NCI-H510A (cell line): Measurements from ENCODE around the gene SNAI3.

Source experiments
- DNase-seq: peaks from one replicate; lab custom pipeline; 2025; lab: John Stamatoyannopoulos, UW

The SNAI3 gene

GRCh38 chr16:88721236-88721635 lies 34.9 kb upstream of the SNAI3 start:
- DNase-seq, result no peak

- DNase-seq, result no peak
These were observed 34.2 kb upstream of the SNAI3 start for GRCh38 chr16:88720396-88720970.

- no peak for DNase-seq
These were observed 33.6 kb upstream of the SNAI3 start for GRCh38 chr16:88719933-88720296.

DNA sequence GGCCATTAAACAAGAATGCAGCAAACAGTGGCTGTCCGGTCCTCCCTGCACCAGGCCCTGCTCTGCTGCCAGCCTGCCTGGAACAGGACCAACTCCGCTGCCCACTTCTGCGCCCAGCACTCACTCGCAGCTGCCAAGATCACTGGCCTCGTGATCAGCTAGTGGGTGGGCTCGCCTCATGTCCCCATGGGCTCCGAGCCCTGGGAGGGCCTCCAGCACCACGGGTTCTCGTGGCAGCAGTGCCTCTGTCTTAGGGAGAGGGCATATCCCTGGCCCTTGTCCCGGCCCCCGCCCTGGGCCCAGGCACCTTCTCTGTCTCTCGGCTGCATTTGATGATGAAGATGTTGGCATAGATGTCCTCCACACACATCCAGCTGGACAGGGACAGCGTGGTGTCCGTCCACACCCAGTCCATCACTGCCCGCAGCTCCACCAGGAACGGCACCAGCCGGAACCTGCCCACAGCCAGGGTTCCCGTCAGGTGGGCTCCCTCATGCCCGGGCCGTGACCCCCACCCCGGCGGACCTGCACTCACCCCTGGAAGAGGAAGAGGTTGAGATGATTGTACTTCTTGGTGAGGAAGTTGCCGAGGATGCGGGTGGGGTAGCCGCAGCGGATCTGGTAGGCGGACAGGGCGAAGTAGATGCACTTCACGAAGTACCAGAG lies 33.1 kb upstream of the SNAI3 start:
- no peak for DNase-seq

GRCh38 chr16:88718178-88718577 lies 31.9 kb upstream of the SNAI3 start:
- DNase-seq, result no peak

DNA sequence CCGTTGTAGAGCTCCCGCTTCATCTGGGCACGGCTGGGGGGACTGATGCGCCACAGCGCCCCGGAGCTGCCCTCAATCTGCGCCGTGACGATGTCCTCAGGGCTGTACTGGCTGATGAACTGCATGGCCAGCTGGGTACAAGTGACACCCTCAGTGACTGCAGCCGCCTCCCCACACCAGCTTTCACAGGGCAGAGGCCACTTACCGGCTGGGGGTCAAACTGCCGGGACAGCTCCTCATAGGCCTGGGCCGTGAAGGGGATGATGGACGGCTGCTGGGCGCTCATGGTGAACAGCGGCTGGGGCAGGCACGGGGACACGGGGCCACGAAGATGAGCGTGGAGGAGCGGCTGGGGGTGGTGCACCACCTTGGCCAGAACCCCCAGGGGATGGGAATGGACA lies 30.3 kb upstream of the SNAI3 start:
- DNase-seq, result no peak

DNA sequence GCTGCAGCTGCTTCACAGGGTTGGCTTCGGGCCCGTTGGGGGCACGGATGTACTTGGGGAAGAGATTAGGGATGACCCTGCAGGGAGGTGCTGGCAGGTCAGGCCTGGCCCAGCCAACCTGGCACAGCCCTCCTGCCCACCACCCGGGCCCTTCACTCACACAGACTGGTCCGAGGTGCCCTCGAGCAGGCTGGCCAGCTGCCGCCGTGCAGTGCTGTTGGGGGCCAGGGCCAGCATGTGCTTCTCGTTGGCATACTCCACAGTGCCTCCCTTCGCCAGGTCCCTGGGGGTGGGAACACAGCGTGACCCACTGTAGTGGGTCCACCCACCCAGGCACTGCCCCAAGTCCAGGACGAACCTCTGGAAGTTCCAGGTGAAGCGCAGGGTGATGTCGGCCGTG lies 29.9 kb upstream of the SNAI3 start:
- no peak for DNase-seq

DNA sequence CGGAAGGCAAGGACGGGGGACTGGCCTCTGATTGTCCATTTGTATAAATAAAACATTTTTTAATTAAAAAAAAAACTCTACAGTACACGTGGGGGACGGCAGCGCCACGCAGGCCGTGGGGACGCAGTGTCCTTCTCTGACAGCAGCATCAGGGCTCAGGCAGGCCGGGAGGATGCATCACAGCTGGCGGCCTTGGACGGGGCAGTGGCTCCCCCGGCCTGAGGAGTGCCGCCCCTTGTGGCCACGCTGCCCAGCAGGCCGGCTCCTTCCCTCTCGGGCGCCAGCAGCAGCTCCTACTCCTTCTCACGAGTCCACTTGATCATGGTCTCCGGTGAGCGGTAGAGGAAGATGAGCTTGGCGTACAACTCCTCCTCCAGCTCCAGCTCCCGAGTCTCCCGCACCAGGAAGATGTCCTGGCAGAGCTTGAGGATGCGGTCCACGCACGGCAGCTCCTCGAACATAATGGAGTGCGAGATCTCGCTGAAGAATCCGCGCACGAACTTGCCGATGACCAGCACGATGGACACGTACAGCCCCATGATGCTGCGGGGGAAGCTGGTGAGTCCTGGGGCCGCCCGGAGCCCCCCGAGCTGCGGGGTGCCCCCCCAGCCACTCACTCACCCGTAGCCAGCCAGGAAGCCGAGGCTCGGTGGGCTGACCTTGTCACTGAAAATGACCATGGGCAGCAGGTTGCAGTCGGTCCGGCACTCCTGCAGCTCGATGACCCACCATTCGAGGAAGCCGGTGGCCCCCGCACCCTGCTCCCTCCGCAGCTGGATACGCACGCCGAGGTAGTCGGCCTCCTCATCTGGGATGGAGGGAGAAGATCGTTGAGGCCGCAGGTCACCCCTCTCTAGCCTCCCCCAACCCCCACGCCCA lies 29.2 kb upstream of the SNAI3 start:
- no peak for DNase-seq

GRCh38 chr16:88714420-88715302 lies 28.4 kb upstream of the SNAI3 start:
- DNase-seq, result no peak

DNA sequence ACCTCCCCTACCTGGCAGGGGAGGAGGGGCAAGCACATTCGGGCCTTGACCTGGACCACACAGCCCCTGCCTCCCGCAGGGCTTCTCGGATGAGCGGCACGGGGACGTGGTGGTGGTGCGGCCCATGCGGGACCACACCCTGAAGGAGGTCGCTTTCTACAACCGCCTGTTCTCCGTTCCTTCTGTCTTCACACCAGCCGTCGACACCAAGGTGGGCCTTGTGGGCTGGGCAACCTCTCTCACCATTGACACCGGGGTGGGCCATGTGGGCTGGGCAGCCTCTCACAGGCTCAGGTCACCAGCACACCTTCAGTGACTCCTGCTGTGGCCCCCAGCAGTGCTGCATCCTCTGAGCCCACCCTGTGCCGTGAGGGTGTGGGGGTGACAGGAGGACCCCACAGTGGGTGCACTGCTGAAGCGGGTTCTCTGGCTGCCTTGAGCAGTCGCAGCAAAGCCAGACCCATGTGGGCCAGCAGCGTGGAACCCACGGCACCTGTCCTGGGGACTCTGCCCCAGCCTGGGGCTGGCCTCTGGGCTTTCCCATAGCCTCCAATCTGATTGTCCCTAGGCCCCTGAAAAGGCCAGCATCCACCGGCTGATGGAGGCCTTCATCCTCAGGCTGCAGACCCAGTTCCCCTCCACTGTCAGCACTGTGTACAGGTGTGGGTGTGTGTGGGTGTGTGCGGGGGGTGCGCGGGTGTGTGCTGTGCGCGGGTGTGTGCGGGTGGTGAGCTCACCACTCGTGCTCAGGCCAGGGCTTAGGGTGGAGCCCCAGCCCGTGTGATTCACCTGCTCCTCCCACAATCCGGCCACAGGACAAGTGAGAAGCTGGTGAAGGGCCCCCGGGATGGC lies 27.5 kb upstream of the SNAI3 start:
- no peak for DNase-seq

GRCh38 chr16:88713054-88713453 lies 26.7 kb upstream of the SNAI3 start:
- no peak for DNase-seq

DNA sequence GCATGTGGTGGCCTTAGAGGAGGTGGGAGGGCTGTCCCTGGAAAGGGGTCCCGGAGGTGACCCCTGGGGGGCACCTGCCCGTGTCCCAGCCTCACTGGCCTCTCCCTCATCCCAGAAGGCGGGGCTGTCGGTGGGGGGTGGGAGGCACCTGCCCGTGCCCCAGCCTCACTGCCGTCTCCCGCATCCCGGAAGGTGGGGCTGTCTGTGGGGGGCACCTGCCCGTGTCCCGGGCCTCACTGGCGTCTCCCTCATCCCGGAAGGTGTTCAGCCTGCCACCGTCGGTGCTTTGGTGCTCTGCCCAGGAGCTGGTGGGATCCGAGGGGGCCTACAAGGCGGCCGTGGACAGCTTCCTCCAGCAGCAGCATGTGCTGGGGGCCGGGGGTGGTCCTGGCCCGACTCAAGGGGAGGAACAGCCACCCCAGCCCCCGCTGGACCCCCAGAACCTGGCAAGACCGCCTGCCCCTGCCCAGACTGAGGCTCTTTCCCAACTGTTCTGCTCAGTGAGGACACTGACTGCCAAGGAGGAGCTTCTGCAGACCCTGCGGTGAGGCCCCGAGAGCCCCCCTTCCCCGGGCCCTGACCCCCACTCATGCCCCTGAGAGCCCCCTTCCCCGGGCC lies 26.2 kb upstream of the SNAI3 start:
- no peak for DNase-seq

GRCh38 chr16:88711750-88712340 lies 25.5 kb upstream of the SNAI3 start:
- DNase-seq, result no peak

- DNase-seq, result no peak
These were observed 24.2 kb upstream of the SNAI3 start for GRCh38 chr16:88710556-88710955.

GRCh38 chr16:88706965-88707826 lies 20.9 kb upstream of the SNAI3 start:
- DNase-seq, result no peak

DNA sequence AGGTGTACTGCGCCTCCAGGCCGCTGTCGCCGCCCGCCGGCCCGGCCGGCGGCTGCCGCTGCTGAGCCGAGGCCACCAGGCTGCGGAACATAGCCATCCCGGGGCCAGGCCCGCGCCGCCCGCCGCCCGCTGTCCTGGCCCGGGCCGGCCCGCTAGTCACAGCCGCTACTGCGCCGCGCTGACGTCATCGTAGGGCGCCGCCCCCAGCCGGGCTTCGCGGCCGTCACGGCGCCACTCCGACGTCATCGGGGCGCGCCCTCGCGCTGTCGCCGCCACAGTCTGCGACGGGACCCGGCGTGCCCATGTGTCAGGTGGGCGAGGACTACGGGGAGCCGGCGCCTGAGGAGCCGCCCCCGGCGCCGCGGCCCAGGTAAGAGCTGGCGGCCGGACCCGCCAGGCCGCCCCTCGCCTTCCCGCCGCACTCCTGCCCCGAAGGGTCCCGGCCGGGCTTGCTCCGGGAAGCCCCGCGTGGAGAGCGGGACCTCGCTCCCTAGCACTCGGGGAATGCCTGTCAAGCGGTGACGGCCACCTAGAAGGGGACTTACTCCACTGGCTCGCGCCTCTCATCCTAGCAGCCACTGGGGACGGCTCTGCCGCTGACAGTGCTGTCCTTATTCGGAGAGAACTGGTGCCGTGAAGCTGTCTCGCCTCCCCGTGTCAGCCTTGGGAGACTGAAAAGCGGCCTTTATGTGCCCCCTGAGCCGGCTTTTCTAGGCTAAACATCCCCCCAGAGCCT lies 20.1 kb upstream of the SNAI3 start, which contains the start of the genes CTU2 and RNF166:
CTU2 (plus strand) TSS at position 275 of the 736 bp plus-strand sequence; CDS start at position 303, 28 bp downstream.
RNF166 (minus strand) TSS at position 180 of the 736 bp plus-strand sequence; CDS start at position 97, 83 bp downstream.
- no peak for DNase-seq

DNA sequence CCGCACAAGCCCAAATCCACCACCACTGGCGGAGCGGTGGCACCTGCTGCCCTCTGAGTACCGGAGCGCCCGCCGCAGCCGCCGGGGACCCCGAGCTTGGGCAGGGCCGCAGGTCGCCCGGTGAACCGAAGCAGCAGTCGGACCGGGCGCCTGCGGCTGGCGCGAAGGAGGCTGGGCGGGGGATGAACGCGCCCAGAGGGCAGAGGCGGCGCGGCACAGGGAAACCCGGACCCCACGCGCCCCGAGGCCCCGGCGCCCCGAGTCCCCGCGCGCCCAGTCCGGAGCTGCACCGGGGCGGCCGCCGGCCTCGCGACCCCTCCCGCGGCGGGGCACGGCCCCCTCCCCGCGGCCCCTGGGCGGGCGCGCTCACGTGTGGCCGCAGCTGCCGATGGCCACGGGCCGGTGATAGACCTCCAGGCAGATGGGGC lies 19.5 kb upstream of the SNAI3 start:
- no peak for DNase-seq

DNA sequence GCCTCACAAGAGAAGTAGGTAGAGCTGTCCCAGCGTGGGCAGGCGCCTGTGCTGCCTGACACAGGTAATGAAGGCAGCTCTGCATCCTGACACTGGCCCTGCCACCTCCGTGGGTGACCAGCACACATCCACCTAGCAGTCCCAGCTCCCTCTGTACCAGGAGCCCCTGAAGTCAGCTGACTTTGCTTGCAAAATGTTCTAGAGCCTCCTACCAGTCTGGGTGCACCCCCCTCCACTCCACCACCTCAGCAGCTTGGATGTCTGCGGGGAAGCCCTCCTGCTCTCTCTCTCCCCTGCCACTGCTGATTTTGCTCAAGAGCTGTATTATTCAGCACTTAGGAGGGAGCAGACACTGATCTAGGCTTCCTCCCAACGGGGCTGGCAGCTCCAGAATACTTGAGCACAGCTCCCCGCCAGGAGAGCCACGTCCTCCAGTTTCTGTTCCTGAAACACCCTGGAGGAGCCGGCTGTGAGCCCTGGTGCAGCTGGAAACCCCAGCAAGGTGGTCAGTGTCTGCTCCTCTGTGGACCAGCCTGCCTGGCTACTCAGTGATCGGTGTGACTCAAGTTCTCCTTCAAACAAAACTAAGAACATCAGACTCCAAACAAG lies 18.9 kb upstream of the SNAI3 start:
- DNase-seq, result no peak
